GM12865 (cell line): ENCODE measurements around the gene GPR171.

Experiments used
- DNase-seq: peaks from one replicate; pipeline ENCODE4 v3.0.0; 2010; ENCODE audit warnings: low read depth
- H3K4me3 ChIP-seq: 2 replicates; pipeline ENCODE4 v1.5.1; 2011; ENCODE audit warnings: mild to moderate bottlenecking, low read depth, low read length, control low read depth
- CTCF ChIP-seq: IDR thresholded peaks from 2 replicates; pipeline ENCODE4 v1.5.1; 2011; ENCODE audit warnings: low read length, control low read depth, low read depth, inconsistent platforms; ENCODE audit not compliant: insufficient read depth; ENCODE audit errors: missing control alignments

Gene GPR171

GRCh38 chr3:151230646-151231045 lies 27.6 kb upstream of the GPR171 start:
- H3K4me3 ChIP-seq, result no peak overlapping the region
- DNase-seq, result peak; percentile 58
- TF ChIP-seq CTCF, result no peak

- no peak for TF ChIP-seq CTCF
- peak; percentile 7 for DNase-seq
- no peak overlapping the region for H3K4me3 ChIP-seq
Observed at GRCh38 chr3:151228666-151229040, 25.6 kb upstream of the GPR171 start.

- peak; percentile 86 for TF ChIP-seq CTCF
- H3K4me3 ChIP-seq, result no peak overlapping the region
- peak; percentile 85 for DNase-seq
Observed at GRCh38 chr3:151227807-151228665, 25.0 kb upstream of the GPR171 start.

- H3K4me3 ChIP-seq, result no peak overlapping the region
- no peak for TF ChIP-seq CTCF
- DNase-seq, result no peak
Observed at GRCh38 chr3:151227266-151227806, 24.3 kb upstream of the GPR171 start.

GRCh38 chr3:151226825-151227224 lies 23.8 kb upstream of the GPR171 start:
- no peak for DNase-seq
- H3K4me3 ChIP-seq, result no peak overlapping the region
- TF ChIP-seq CTCF, result no peak

GRCh38 chr3:151226088-151226563 lies 23.1 kb upstream of the GPR171 start:
- no peak overlapping the region for H3K4me3 ChIP-seq
- no peak for TF ChIP-seq CTCF
- no peak for DNase-seq
